Left ventricle myocardium superior (tissue), 1 donor: ENCODE measurements around the gene SLC18A3. TPM values are rescaled to one million over a fixed set of nuclear protein-coding genes. Genes with fewer than 3 reads are reported as not detected.

ENCODE experiments used
- ATAC-seq: fragments of 200-7000 bp; cut with Tn5 transposase; one replicate; pipeline ENCODE4 v1.9.1; 2020; ENCODE audit warnings: mild to moderate bottlenecking, moderate library complexity
- DNase-seq: peaks from one replicate; pipeline ENCODE4 v3.0.0-alpha.2; 2020
- intact Hi-C: fragments of 100-400 bp; cut with micrococcal nuclease; formaldehyde crosslinking; loops from one replicate; pipeline ENCODE4 v1.11.0; 2022
- total RNA-seq: library from RNA; stranded (reverse); fragmentation: NEBNext Ultra II Directional; extraction: Animal tissue kit (Norgen Biotek cat#: 25700); gene quantifications from one replicate; pipeline ENCODE4 v1.2.1, GENCODE V29; 2021
- donor health status: DM: no; HTN: yes; CAD: no; lungs with severe emphysema.

The SLC18A3 gene
- total RNA-seq, 1 donor from 2014 or later = not detected

GRCh38 chr10:49609283-49610113, 612 bp upstream of the SLC18A3 start:
- no peak for DNase-seq
- ATAC-seq = no peak
- intact Hi-C loops = no loop called here

- DNase-seq = no peak
- no peak for ATAC-seq
- intact Hi-C loops = no loop called here
Measured at GRCh38 chr10:49610458-49611165, 502 bp downstream of the SLC18A3 start.

GRCh38 chr10:49611166-49611815, 1.2 kb downstream of the SLC18A3 start:
- DNase-seq (no peak), ATAC-seq (no peak)
- intact Hi-C loops = no loop called here

- intact Hi-C loops = no loop called here
- no peak for ATAC-seq
Measured at GRCh38 chr10:49611816-49612512, 1.9 kb downstream of the SLC18A3 start.

GRCh38 chr10:49612513-49613164, 2.5 kb downstream of the SLC18A3 start:
- intact Hi-C loops = no loop called here
- ATAC-seq = no peak
- DNase-seq = no peak

More at GRCh38 chr10:49611816-49612512, 1.9 kb downstream of the SLC18A3 start:
- no peak for DNase-seq

GRCh38 chr10:49613165-49613881, 3.2 kb downstream of the SLC18A3 start:
- ATAC-seq (no peak), DNase-seq (no peak)
- intact Hi-C loops = no loop called here

- intact Hi-C loops = no loop called here
- no peak for DNase-seq
- no peak for ATAC-seq
Measured at GRCh38 chr10:49613882-49614241, 3.8 kb downstream of the SLC18A3 start, which contains the start of gene CHAT. Gene CHAT (plus strand): TSS chr10:49614037. CDS start chr10:49614190, 153 bp downstream.

GRCh38 chr10:49614242-49615198, 4.4 kb downstream of the SLC18A3 start:
- DNase-seq (no peak), ATAC-seq (no peak)
- intact Hi-C loops = no loop called here

- no peak for DNase-seq
- intact Hi-C loops = no loop called here
- ATAC-seq = no peak
Measured at GRCh38 chr10:49615213-49615612, 5.1 kb downstream of the SLC18A3 start.

- intact Hi-C loops = no loop called here
- DNase-seq (no peak), ATAC-seq (no peak)
Measured at GRCh38 chr10:49615721-49616120, 5.6 kb downstream of the SLC18A3 start.

GRCh38 chr10:49616421-49617101, 6.5 kb downstream of the SLC18A3 start:
- intact Hi-C loops = no loop called here
- no peak for DNase-seq
- ATAC-seq = no peak

- intact Hi-C loops = no loop called here
- ATAC-seq (no peak), DNase-seq (no peak)
Measured at GRCh38 chr10:49617121-49618020, 7.3 kb downstream of the SLC18A3 start.

- intact Hi-C loops = no loop called here
- ATAC-seq (no peak), DNase-seq (no peak)
Measured at GRCh38 chr10:49618821-49619220, 8.7 kb downstream of the SLC18A3 start.

GRCh38 chr10:49619613-49620012, 9.5 kb downstream of the SLC18A3 start:
- intact Hi-C loops = no loop called here
- DNase-seq (no peak), ATAC-seq (no peak)

GRCh38 chr10:49620286-49620810, 10.2 kb downstream of the SLC18A3 start:
- no peak for DNase-seq
- no peak for ATAC-seq
- intact Hi-C loops = no loop called here
